Activated CD4-positive, alpha-beta T cell treated with anti-CD3 and anti-CD28 coated beads for 36 hours (primary cell): ENCODE data around the gene CACTIN. TPM values are rescaled to one million over a fixed set of nuclear protein-coding genes. Genes with fewer than 3 reads are reported as not detected.

Source experiments
- ATAC-seq: fragments of 200-7000 bp; cut with Tn5 transposase; one replicate; pipeline ENCODE4 v1.10.0; 2021; ENCODE audit warnings: mild to moderate bottlenecking, moderate library complexity
- CTCF ChIA-PET: fragments of 350-600 bp; sonication (Branson Sonifier 250); formaldehyde crosslinking; loops from one replicate; lab custom pipeline; 2021; ENCODE audit warnings: antibody characterized with exemption; lab: Charles Lee
- POLR2A ChIA-PET: fragments of 350-600 bp; sonication (Branson Sonifier 250); formaldehyde crosslinking; loops from one replicate; lab custom pipeline; 2021; ENCODE audit warnings: antibody characterized with exemption, inconsistent platforms; lab: Charles Lee
- DNase-seq: peaks from one replicate; pipeline ENCODE4 v3.0.0-alpha.2; 2020
- H3K27ac Mint-ChIP-seq: one replicate; pipeline ENCODE4 v1.8.0; 2021; ENCODE audit warnings: mixed read lengths
- H3K27me3 Mint-ChIP-seq: one replicate; pipeline ENCODE4 v1.8.0; 2021; ENCODE audit warnings: mixed read lengths
- H3K36me3 Mint-ChIP-seq: one replicate; pipeline ENCODE4 v1.8.0; 2021; ENCODE audit warnings: low read depth, mixed read lengths
- H3K4me1 Mint-ChIP-seq: one replicate; pipeline ENCODE4 v1.8.0; 2021; ENCODE audit warnings: mixed read lengths
- H3K4me3 Mint-ChIP-seq: one replicate; pipeline ENCODE4 v1.8.0; 2021; ENCODE audit warnings: mild to moderate bottlenecking, moderate library complexity, mixed read lengths
- H3K9me3 Mint-ChIP-seq: one replicate; pipeline ENCODE4 v1.8.0; 2021; ENCODE audit warnings: low read depth, mixed read lengths
- intact Hi-C, 2 experiments: fragments of 100-400 bp; cut with DNase I in 1 of 2; cut with micrococcal nuclease in 1 of 2; formaldehyde crosslinking; loops; one replicate each; pipeline versions ENCODE4 v1.14.2 to v1.15.1; 2022 to 2024; cut with DNase I, micrococcal nuclease
- total RNA-seq, 2 experiments: library from RNA; stranded (reverse); gene quantifications; one replicate each; pipeline ENCODE4 v1.2.3, GENCODE V29; 2021

The CACTIN gene
- total RNA-seq, 2 experiments from 2014 or later, result 28.0 to 33.6 TPM

DNA sequence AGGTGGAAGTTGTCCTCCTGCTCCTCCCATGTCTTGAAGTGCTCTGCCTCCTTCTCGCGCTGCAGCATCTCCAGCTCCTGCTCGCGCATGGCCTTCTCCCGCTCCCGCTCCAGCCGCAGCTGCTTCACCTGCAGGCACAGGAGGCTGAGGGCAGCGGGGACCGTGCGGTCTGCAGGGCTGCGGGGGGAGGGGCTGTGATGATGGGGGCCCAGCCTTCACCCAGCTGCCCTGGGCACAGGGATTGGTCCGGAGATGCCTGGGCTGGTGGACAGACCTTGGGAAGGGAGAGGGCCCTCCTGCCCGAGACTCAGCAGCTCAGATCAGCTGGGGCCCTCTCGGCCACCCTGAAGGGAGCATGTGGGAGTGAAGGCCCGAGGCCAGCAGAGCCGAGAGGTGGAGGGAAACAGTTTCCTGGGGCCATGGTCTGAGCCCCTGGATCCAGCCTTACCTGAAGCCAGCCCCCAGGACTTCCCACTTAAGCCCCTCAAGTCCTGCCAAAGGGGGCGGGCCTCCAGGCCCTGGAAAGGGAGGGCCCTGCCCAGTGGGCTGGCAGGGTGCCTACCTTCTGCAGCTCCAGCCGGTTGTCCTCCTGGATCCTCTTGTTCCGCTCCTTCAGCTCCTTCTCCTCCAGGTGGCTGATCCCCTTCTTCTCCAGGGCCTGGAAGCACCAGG lies 6.3 kb downstream of the CACTIN start:
- no peak for ATAC-seq
- no peaks in the 10 kb centered on the region for H3K9me3 Mint-ChIP-seq
- intact Hi-C loops, result no loop called here
- no peaks in the 10 kb centered on the region for H3K27me3 Mint-ChIP-seq
- H3K4me3 Mint-ChIP-seq, result no peak overlapping the region
- DNase-seq, result no peak
- H3K36me3 Mint-ChIP-seq, result peaks cover 10% of the 10 kb centered on the region
- H3K4me1 Mint-ChIP-seq, result peaks cover 25% of the 10 kb centered on the region
- H3K27ac Mint-ChIP-seq, result no peak overlapping the region
- CTCF ChIA-PET, result interaction anchor here (0.5 kb wide), 1 partner anchor 33 kb away, joined by 3 read pairs; no protein-coding TSS in a partner anchor
- POLR2A ChIA-PET, result no interaction called here

DNA sequence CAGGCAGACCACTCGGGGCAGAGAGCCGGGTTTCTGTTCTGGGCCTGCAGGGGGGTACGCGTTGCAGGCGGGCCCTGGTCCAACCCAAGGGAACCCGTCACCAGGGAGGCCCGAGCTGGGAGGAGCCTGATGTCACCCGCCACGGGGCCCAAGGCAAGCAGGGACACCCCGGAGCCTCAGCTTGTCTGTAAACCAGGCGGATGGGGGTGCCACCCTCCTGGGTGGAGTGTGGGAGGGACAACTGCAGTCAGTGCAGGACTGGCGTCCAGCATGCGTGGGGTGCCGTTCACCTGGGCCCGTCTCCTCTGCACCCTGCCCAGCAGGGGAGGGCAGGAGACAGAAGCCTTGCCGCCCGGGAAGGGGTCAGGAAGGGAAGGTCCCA lies 7.0 kb downstream of the CACTIN start:
- ChIA-PET POLR2A (no interaction called here), CTCF (interaction anchor here (0.5 kb wide), 1 partner anchor 32 kb away, joined by 3 read pairs; no protein-coding TSS in a partner anchor)
- Mint-ChIP-seq H3K36me3 (peaks cover 10% of the 10 kb centered on the region), H3K27me3 (no peaks in the 10 kb centered on the region), H3K27ac (no peak overlapping the region), H3K4me3 (no peak overlapping the region), H3K4me1 (peaks cover 19% of the 10 kb centered on the region), H3K9me3 (no peaks in the 10 kb centered on the region)
- DNase-seq, result no peak
- no peak for ATAC-seq
- intact Hi-C loops, result loop anchor here (2.0 to 5.0 kb wide), 2 partner anchors 33 to 72 kb away; no protein-coding TSS in a partner anchor

DNA sequence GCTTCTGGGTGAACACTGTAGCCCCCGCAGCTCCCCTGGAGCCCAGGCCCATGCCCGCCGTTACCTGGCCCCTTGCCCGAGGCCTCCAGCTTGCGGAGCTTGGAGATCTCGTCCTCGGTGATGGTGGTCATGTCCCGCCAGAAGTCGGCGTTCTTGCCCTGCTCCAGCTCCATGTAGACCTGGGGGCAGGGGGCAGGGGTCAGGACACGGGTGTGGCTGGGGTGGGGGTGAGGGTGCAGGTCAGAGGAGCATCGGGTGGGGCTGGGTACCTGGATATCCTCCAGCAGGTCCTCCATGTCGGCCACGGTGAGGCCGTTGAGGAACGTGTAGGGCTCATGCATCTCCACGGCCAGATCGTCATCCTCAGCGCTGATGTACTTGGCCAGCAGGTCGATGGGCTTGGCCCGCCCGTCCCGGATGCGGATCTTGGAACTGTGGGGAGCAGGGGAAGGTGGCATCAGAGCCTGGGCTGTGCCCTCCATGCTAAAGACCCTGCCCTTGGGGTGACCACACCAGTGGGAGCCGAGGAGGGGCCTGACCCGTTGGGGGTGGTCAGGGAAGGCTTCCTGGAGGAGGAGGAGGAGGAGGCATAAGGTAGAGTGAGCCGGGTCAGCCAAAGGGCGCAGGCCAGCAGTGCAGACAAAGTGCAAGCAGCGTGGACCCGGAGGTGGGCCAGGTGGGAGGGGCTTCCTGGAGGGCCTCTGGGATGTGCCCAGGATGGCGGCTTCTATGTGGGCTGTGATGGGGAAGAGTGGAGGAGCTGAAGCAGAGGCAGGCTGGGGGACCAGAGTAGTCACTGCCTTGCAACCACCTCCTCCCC lies 7.6 kb downstream of the CACTIN start:
- intact Hi-C loops, result loop anchor here (1.0 to 5.0 kb wide), 3 partner anchors 32 to 74 kb away; no protein-coding TSS in a partner anchor
- H3K4me1 Mint-ChIP-seq, result peaks cover 13% of the 10 kb centered on the region

DNA sequence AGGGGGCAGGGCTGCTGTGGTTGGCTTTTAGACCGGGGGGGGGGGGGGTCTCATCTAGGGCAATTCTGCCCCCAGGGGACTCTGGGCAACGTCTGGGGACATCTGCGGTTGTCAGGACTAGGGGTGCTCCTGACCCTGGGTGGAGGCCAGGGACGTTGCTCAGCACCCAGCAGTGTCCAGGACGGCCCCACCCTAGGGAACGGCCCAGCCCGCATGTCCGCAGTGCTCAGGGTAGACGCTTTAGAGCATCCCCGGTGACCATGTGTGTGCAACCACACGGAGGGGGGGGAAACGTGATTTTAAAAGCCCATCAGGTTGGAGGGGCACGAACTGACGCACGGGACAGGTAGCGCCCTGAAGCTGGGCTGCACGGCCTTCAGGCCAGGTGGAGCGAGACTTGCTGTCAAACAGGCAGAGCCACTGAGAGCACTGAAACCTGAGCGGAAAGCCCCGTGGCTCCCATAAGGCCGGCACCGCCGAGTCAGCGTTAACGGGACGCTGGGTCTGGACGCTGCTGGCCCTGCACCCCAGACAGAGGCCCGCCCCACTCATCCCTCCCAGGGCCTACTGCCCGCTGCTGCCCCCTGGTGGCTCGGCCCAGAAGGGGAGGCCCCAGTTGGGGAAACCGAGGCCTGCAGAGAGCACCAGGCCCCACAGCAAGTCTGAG lies 8.3 kb downstream of the CACTIN start:
- DNase-seq, result peak; percentile 75
- Mint-ChIP-seq H3K4me1 (peaks cover 13% of the 10 kb centered on the region), H3K27me3 (no peaks in the 10 kb centered on the region), H3K27ac (no peak overlapping the region), H3K4me3 (no peak overlapping the region), H3K36me3 (peaks cover 10% of the 10 kb centered on the region), H3K9me3 (no peaks in the 10 kb centered on the region)
- POLR2A ChIA-PET, result no interaction called here
- intact Hi-C loops, result loop anchor here (1.0 to 5.0 kb wide), 3 partner anchors 31 to 73 kb away; no protein-coding TSS in a partner anchor
- CTCF ChIA-PET, result interaction anchor here (0.8 kb wide), 1 partner anchor 30 kb away, joined by 3 read pairs; no protein-coding TSS in a partner anchor
- peak; percentile 62 for ATAC-seq

More for the DNA sequence above, 7.6 kb downstream of the CACTIN start:
- CTCF ChIA-PET, result interaction anchor here (0.8 kb wide), 1 partner anchor 30 kb away, joined by 3 read pairs; no protein-coding TSS in a partner anchor
- DNase-seq, result no peak
- Mint-ChIP-seq H3K9me3 (no peaks in the 10 kb centered on the region), H3K36me3 (peaks cover 9% of the 10 kb centered on the region), H3K27me3 (no peaks in the 10 kb centered on the region), H3K4me3 (no peak overlapping the region), H3K27ac (no peak overlapping the region)
- POLR2A ChIA-PET, result no interaction called here
- no peak for ATAC-seq

DNA sequence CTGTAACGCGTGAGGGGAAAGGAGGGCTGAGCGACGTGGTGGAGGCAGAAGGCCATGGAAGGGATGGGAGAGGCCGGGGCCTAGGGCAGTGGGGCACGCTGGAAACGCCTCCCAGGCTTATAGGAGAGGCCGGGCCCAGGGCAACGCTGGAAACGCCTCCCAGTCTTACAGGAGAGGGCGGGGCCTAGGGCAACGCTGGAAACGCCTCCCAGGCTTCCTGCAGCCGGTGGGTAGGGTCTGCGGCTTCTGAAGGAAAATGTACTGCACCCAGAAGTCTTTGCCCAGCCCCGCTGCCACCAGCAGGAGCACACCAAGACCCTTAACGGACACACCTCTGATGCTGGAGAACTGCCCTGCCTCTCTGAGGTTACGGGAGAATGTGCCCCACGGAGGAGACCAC lies 9.1 kb downstream of the CACTIN start:
- no peaks in the 10 kb centered on the region for H3K9me3 Mint-ChIP-seq
- no peak overlapping the region for H3K4me3 Mint-ChIP-seq
- DNase-seq (peak; percentile 50), ATAC-seq (peak; percentile 65)
- H3K36me3 Mint-ChIP-seq, result peaks cover 10% of the 10 kb centered on the region
- ChIA-PET POLR2A (interaction anchor here (0.6 kb wide), 1 partner anchor 13 kb away, joined by 3 read pairs; no protein-coding TSS in a partner anchor), CTCF (no interaction called here)
- H3K27me3 Mint-ChIP-seq, result no peaks in the 10 kb centered on the region
- H3K4me1 Mint-ChIP-seq, result peaks cover 13% of the 10 kb centered on the region
- H3K27ac Mint-ChIP-seq, result no peak overlapping the region
- intact Hi-C loops, result loop anchor here in 1 of 2 experiments (5.0 kb wide), 1 partner anchor 70 kb away; no protein-coding TSS in a partner anchor

DNA sequence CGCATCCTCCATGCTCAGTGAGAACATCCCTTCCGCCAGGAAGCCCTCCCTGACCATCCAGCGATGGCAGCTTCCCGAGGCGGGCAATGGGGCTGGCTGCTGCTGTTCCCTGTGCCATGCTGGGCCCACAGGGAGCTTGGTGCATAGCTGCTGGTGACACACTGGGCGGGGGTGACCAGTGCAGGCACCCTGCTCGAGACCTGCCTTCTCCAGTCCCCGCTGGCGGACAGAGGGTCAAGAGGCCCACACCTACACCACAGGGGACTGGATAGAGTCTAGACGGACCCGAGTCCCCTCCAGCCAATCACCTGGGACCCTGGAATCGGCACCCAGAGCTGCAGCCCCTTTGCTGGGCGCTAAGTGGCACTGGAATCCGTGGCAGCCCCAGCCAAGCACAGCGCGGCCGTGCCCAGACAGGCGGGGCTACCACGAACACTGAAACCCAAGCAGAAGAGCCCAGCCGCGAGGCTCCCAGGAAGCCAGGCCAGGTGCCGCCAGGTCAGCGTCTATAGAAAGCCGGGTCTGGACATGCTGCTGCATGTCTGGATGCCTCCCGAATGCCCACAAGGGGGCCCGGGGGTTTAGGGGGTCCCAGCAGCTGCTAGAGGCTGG lies 11.0 kb downstream of the CACTIN start:
- ChIA-PET POLR2A (no interaction called here), CTCF (interaction anchor here (1.6 kb wide), 1 partner anchor 30 kb away, joined by 4 read pairs; the partner anchor contains the start of gene GIPC3)
- Mint-ChIP-seq H3K9me3 (no peaks in the 10 kb centered on the region), H3K4me3 (no peak overlapping the region), H3K36me3 (peaks cover 13% of the 10 kb centered on the region), H3K27ac (no peak overlapping the region), H3K27me3 (no peaks in the 10 kb centered on the region), H3K4me1 (peaks cover 13% of the 10 kb centered on the region)
- intact Hi-C loops, result loop anchor here in 1 of 2 experiments (5.0 kb wide), 1 partner anchor 68 kb away; no protein-coding TSS in a partner anchor
- DNase-seq (no peak), ATAC-seq (no peak)

DNA sequence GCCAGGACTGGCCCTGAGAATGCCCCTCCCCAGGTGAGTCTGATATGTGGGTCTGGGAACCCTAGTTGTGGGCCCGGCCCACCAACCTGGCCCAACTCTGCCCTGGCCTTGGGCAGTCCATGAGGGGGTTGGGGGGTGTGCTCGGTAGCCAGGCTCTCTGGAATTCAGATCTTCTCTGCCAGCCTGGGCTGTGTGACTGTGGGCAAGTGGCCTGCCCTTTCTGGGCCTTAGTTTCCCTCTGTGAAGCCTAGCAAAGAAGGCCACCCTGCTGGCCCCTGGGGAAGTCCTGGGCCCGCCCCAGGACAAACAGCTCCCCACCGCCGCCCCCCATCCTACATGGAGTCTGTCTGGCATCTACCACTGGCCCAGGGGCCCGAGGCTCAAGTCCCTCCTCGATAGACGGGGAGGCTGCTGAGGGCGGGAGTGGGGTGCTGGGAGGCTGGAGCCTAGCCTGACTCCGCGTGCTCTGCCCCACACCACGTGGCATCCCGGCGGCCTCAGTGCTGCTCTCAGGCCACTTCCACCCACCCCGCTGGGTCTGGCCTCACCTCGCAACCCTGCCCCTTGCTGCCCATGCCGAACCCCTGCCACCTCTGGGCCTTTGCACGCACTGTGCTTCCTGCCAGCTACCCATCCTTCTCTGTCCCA lies 11.6 kb downstream of the CACTIN start:
- DNase-seq, result no peak
- no peak for ATAC-seq
- CTCF ChIA-PET, result interaction anchor here (1.6 kb wide), 1 partner anchor 30 kb away, joined by 4 read pairs; the partner anchor contains the start of gene GIPC3
- POLR2A ChIA-PET, result no interaction called here
- H3K9me3 Mint-ChIP-seq, result no peaks in the 10 kb centered on the region
- H3K27ac Mint-ChIP-seq, result no peak overlapping the region
- intact Hi-C loops, result loop anchor here in 1 of 2 experiments (5.0 kb wide), 1 partner anchor 68 kb away; no protein-coding TSS in a partner anchor
- no peaks in the 10 kb centered on the region for H3K27me3 Mint-ChIP-seq
- H3K4me3 Mint-ChIP-seq, result no peak overlapping the region
- H3K4me1 Mint-ChIP-seq, result peaks cover 13% of the 10 kb centered on the region
- peaks cover 15% of the 10 kb centered on the region for H3K36me3 Mint-ChIP-seq

DNA sequence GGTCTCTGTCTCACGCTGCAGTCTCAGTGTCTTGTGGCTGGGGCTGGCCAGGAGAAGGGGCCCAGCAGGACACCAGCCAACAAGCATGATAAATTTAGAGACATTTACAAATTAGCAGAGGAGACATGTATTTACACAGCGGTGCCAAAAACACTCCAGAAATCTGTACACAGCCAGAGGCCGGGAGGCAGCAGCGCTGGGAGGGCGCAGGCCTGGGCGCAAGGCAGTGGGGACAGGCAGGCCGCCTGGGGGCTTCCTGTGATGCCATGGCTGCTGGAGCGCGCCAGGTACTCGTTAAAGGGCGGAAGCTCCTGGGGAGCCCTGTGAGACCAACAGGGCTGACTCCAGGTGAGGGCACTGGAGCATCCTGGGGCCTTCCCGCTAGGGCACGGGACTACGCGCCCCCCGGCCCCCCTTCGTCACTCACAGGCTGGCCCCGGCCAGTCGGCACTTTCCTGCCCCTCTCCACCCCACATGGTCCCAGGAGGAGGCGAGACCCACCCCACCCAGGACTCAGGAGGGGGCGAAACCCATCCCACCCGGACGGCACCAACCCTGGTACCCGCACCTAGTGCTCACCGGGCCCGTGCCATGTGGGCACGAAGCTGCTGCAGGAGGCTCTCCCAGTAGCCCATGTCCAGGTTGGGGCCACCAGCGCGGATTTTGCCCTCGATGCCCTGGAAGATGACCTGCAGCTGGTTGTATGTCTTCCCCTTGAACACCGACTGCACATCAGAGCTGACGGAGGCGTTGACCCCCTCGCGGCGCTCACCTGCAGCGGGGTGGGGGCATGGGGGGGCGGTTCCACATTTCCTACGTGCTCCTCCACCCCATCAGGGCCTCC lies 12.6 kb downstream of the CACTIN start:
- Mint-ChIP-seq H3K27ac (no peak overlapping the region), H3K27me3 (no peaks in the 10 kb centered on the region), H3K4me1 (peaks cover 13% of the 10 kb centered on the region), H3K4me3 (no peak overlapping the region), H3K36me3 (peaks cover 12% of the 10 kb centered on the region), H3K9me3 (no peaks in the 10 kb centered on the region)
- ChIA-PET CTCF (no interaction called here), POLR2A (no interaction called here)
- intact Hi-C loops, result no loop called here
- ATAC-seq (no peak), DNase-seq (no peak)

DNA sequence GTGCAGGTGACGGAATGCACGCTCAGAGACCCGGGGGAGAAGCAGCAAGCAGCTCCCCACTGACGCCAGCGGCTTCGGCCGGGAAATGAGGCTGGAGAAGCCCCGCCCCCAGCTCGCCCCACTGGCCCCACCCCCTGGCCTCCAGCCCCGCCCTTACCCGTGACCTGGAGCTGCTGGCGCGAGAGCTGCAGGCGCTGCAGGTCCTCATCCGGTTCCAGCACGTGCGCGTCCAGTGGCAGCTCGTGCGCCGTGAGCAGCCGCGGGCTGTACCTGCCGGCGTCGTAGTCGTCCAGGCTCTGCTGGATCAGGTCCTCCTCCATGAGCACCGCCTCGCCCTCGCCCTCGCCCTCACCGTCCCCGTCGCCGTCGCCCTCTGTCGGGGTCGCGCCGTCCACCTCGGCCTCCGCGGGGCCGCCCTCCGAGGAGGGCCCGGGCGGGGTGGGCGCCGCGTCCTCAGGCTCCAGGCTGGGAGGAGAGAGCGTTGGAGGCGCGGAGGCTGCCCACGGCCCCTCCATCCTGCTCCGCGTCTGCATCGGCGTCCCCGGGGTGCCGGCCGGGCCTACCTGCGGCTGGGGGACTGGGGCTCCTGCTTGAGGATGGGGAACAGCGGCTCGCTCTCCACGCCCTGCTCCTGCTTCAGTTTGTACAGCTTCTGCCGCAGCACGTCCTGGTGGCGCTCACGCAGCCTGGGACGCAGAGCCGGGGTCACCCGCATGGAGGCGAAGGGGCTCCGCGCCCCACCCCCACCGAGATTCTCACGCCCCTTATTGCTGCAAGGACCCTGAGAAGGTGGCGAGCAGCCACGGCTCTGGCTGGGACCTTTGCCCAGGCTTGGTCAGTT lies 13.5 kb downstream of the CACTIN start:
- intact Hi-C loops, result no loop called here
- Mint-ChIP-seq H3K9me3 (no peaks in the 10 kb centered on the region), H3K27ac (no peak overlapping the region), H3K27me3 (no peaks in the 10 kb centered on the region), H3K4me1 (peaks cover 11% of the 10 kb centered on the region), H3K36me3 (peaks cover 12% of the 10 kb centered on the region), H3K4me3 (no peak overlapping the region)
- ATAC-seq (no peak), DNase-seq (no peak)
- POLR2A ChIA-PET, result no interaction called here
- CTCF ChIA-PET, result interaction anchor here (0.9 kb wide), 1 partner anchor 21 kb away, joined by 4 read pairs; no protein-coding TSS in a partner anchor
